ENCODE data around the gene DTYMK.

The DTYMK gene

DNA sequence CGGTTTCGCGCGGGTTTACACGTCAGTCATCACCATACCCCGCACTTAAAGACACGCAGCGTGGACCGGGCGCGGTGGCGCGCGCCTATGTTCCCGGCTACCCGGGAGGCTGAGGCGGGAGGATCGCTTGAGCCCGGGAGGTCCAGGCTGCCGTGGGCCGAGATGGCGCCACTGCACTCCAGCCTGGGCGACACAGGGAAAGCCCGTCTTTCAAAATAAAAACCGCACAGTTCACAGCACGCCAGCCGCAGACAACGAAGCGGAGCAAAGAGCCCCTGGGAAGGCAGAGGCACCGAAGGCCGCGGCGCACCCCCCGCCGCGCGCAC, 328 bp downstream of the DTYMK start:
- peaks cover 28% of the 10 kb centered on the region for H3K79me2 ChIP-seq (ENCODE audit: insufficient read depth, low read length)
- H3K36me3 ChIP-seq (ENCODE audit: insufficient read depth, low read length): peaks cover 59% of the 10 kb centered on the region
- no peaks in the 10 kb centered on the region for H3F3A ChIP-seq (ENCODE audit: insufficient read depth, low read length)
- H3K9me2 ChIP-seq (ENCODE audit: low read depth, low read length): no peaks in the 10 kb centered on the region
- H3K4me3 ChIP-seq (ENCODE audit: low read depth, low read length, poor library complexity, severe bottlenecking): peak overlapping the region; percentile 95
- H3K9me3 ChIP-seq (ENCODE audit: low read length): no peaks in the 10 kb centered on the region
- H3K27me3 ChIP-seq (ENCODE audit: insufficient read depth, low read length): no peaks in the 10 kb centered on the region
- TF ChIP-seq EZH2 (IDR thresholded peaks at IDR 0.05; ENCODE audit: borderline replicate concordance, low read length): no peak
- TF ChIP-seq, protein P1, sequence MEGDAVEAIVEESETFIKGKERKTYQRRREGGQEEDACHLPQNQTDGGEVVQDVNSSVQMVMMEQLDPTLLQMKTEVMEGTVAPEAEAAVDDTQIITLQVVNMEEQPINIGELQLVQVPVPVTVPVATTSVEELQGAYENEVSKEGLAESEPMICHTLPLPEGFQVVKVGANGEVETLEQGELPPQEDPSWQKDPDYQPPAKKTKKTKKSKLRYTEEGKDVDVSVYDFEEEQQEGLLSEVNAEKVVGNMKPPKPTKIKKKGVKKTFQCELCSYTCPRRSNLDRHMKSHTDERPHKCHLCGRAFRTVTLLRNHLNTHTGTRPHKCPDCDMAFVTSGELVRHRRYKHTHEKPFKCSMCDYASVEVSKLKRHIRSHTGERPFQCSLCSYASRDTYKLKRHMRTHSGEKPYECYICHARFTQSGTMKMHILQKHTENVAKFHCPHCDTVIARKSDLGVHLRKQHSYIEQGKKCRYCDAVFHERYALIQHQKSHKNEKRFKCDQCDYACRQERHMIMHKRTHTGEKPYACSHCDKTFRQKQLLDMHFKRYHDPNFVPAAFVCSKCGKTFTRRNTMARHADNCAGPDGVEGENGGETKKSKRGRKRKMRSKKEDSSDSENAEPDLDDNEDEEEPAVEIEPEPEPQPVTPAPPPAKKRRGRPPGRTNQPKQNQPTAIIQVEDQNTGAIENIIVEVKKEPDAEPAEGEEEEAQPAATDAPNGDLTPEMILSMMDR (IDR thresholded peaks at IDR 0.05; ENCODE audit: low read length): no peak
- H3K9ac ChIP-seq (ENCODE audit: low read length): peak overlapping the region; percentile 97
- no peak overlapping the region for H2AFZ ChIP-seq (ENCODE audit: low read length)
- H3K4me1 ChIP-seq (ENCODE audit: insufficient read depth, low read length, severe bottlenecking): peaks cover 25% of the 10 kb centered on the region
- peak overlapping the region; percentile 94 for H3K4me2 ChIP-seq (ENCODE audit: low read length)
- no peaks in the 10 kb centered on the region for H4K20me1 ChIP-seq (ENCODE audit: insufficient read depth, low read length)
- H3K27ac ChIP-seq (ENCODE audit: low read depth, low read length, poor library complexity, severe bottlenecking): peak overlapping the region; percentile 26

DNA sequence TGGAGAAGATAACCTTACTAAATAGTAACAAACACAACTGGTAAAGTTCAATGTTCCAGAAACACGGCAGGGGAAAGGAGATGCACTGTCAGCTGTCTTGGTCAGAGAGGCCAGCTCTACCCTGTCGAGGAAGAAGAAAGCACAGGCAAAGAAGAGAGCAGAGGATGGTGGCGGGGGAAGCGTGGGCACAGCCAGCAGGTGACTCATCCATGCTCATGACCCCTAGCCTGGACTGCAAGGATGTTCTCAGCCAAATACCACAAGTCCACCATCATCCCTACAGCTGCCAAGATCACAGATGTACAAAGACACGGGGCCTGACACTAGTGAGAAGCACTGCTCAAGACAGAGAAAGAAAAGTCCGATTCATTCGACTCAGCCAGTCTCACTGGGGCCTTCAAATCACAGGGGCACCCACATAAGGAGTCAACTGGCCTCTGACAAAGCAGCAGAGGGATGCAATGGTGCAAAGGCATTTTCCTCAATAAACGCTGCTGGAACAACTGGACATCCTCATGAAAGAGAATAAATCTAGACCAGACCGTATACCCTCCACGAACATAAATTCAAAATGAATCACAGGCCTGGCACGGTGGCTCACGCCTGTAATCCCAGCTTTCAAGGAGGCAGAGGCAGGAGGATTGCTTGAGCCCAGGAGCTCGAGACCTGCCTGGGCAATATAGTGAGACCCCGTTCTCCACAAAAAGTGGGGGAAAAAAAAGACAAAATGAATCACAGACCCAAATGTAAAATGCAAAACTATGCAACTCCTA, 5.6 kb downstream of the DTYMK start:
- H3K79me2 ChIP-seq (ENCODE audit: insufficient read depth, low read length): peaks cover 14% of the 10 kb centered on the region
- no peaks in the 10 kb centered on the region for H3K9me3 ChIP-seq (ENCODE audit: low read length)
- H3K4me2 ChIP-seq (ENCODE audit: low read length): no peak overlapping the region
- no peak overlapping the region for H3K27ac ChIP-seq (ENCODE audit: low read depth, low read length, poor library complexity, severe bottlenecking)
- H4K20me1 ChIP-seq (ENCODE audit: insufficient read depth, low read length): no peaks in the 10 kb centered on the region
- H3K4me3 ChIP-seq (ENCODE audit: low read depth, low read length, poor library complexity, severe bottlenecking): no peak overlapping the region
- H3K9ac ChIP-seq (ENCODE audit: low read length): no peak overlapping the region
- peaks cover 7% of the 10 kb centered on the region for H3K4me1 ChIP-seq (ENCODE audit: insufficient read depth, low read length, severe bottlenecking)
- no peaks in the 10 kb centered on the region for H3K9me2 ChIP-seq (ENCODE audit: low read depth, low read length)
- H2AFZ ChIP-seq (ENCODE audit: low read length): no peak overlapping the region
- no peaks in the 10 kb centered on the region for H3K27me3 ChIP-seq (ENCODE audit: insufficient read depth, low read length)
- no peak for TF ChIP-seq EZH2 (IDR thresholded peaks at IDR 0.05; ENCODE audit: borderline replicate concordance, low read length)
- TF ChIP-seq, protein P1 (IDR thresholded peaks at IDR 0.05; ENCODE audit: low read length): no peak
- H3K36me3 ChIP-seq (ENCODE audit: insufficient read depth, low read length): peaks cover 93% of the 10 kb centered on the region
- no peaks in the 10 kb centered on the region for H3F3A ChIP-seq (ENCODE audit: insufficient read depth, low read length)

DNA sequence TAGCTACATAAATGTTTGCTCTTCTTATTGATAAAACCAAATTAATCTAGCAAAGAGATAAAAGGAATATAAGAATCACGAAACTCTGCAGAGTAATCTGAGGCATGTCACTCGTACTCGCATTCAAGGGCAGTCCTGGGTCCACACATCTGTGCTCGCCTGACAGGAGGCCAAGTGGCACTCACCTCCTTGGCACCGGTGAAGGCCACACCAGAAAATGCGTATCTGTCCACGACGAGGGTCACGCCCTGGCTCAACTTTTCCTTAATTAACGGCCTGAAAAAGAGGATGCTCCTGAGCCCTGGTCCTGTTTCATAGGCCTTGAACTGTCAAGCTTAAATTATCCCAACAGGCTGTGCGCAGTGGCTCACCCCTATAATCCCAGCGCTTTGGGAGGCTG, 6.6 kb downstream of the DTYMK start:
- H3K9me3 ChIP-seq (ENCODE audit: low read length): no peaks in the 10 kb centered on the region
- TF ChIP-seq EZH2 (IDR thresholded peaks at IDR 0.05; ENCODE audit: borderline replicate concordance, low read length): no peak
- TF ChIP-seq, protein P1 (IDR thresholded peaks at IDR 0.05; ENCODE audit: low read length): no peak
- no peak overlapping the region for H3K4me3 ChIP-seq (ENCODE audit: low read depth, low read length, poor library complexity, severe bottlenecking)
- H3K27me3 ChIP-seq (ENCODE audit: insufficient read depth, low read length): no peaks in the 10 kb centered on the region
- H3K4me2 ChIP-seq (ENCODE audit: low read length): no peak overlapping the region
- no peaks in the 10 kb centered on the region for H3F3A ChIP-seq (ENCODE audit: insufficient read depth, low read length)
- peaks cover 7% of the 10 kb centered on the region; the same call in 1 of the 2 replicates for H3K79me2 ChIP-seq (ENCODE audit: insufficient read depth, low read length)
- H3K27ac ChIP-seq (ENCODE audit: low read depth, low read length, poor library complexity, severe bottlenecking): no peak overlapping the region
- no peaks in the 10 kb centered on the region for H3K9me2 ChIP-seq (ENCODE audit: low read depth, low read length)
- no peak overlapping the region for H3K9ac ChIP-seq (ENCODE audit: low read length)
- H3K4me1 ChIP-seq (ENCODE audit: insufficient read depth, low read length, severe bottlenecking): no peaks in the 10 kb centered on the region
- H4K20me1 ChIP-seq (ENCODE audit: insufficient read depth, low read length): no peaks in the 10 kb centered on the region
- no peak overlapping the region for H2AFZ ChIP-seq (ENCODE audit: low read length)
- peaks cover 99% of the 10 kb centered on the region for H3K36me3 ChIP-seq (ENCODE audit: insufficient read depth, low read length)
